GM18951 (cell line): Measurements from ENCODE around the gene MSS51.
"Not testable (repeated sequence)": the region's sequence is repeated elsewhere in the genome, so short reads cannot be mapped to it uniquely, and the experiment has no call there.

ENCODE experiments used
- POLR2A ChIP-seq: IDR thresholded peaks from 4 replicates; pipeline ENCODE4 v1.6.1; 2011; ENCODE audit warnings: mild to moderate bottlenecking; ENCODE audit not compliant: insufficient read length, insufficient read depth; ENCODE audit errors: extremely low read depth
- in situ Hi-C: fragments of 300-500 bp; cut with MboI; formaldehyde crosslinking; loops from one replicate; pipeline ENCODE4 v1.12.0; 2022; ENCODE audit warnings: low sequenced_read_pairs, mixed read lengths, inconsistent platforms; ENCODE audit not compliant: unreplicated experiment

MSS51 gene

DNA sequence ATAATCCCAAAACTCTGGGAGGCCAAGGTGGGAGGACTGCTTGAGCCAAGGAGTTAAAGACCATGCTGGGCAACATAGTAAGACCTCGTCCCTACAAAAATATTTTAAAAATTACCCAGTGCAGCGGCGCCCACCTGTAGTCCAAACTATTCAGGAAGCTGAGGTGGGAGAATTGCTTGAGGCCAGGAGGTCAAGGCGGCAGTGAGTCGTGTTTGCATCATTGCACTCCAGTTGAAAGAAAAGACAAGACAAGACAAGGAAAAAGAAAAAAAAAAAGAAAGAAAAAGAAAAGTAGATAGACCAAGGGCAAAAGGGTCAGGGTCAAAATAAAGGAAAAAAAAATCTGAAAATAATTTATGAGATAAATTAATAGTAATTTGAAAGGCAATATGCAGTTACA is 25.3 kb downstream of the MSS51 start:
- in situ Hi-C loops = no loop called here

GRCh38 chr10:73407495-73407894 is 25.9 kb downstream of the MSS51 start:
- TF ChIP-seq POLR2A = no peak
- in situ Hi-C loops = no loop called here

More for the DNA sequence above, 25.3 kb downstream of the MSS51 start:
- no peak for TF ChIP-seq POLR2A

GRCh38 chr10:73406846-73407245 is 26.5 kb downstream of the MSS51 start:
- TF ChIP-seq POLR2A = no peak
- in situ Hi-C loops = no loop called here

DNA sequence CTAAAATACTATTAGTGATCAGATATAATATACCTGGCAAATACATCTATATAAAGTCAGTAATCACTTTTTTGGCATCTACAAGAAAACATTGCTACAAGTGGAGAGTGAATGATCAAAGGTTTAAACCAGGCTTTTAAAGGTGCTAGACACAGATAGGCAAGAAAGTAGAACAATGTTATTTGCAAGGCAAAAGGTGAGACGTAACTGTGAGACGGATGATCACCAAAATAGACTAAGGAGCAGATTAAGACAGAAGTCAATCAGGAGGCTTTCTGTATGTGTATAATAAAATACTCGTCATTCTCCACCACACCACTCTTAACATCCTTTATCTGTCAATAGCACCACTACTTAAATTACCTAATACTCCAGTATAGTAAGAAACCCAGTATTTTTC is 27.8 kb downstream of the MSS51 start:
- in situ Hi-C loops = no loop called here
- TF ChIP-seq POLR2A = no peak

- TF ChIP-seq POLR2A = no peak
- in situ Hi-C loops = no loop called here
Observed at GRCh38 chr10:73404690-73405089, 28.7 kb downstream of the MSS51 start.

DNA sequence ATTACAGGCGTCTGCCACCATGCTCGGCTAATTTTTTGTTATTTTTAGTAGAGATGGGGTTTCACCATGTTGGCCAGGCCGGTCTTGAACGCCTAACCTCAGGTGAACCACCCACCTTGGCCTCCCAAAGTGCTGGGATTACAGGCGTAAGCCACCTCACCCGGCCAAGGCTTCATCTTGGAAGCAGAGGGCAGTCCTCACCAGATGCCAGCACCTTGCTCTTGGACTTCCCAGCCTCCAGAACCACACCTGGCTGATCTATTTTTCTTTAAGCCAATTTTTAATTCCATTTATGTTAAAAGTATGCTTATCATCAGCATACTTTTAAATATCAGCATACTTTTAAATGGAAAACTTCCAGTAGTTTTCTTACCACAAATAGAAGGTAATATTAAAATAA is 31.7 kb downstream of the MSS51 start:
- no peak for TF ChIP-seq POLR2A
- in situ Hi-C loops = no loop called here

DNA sequence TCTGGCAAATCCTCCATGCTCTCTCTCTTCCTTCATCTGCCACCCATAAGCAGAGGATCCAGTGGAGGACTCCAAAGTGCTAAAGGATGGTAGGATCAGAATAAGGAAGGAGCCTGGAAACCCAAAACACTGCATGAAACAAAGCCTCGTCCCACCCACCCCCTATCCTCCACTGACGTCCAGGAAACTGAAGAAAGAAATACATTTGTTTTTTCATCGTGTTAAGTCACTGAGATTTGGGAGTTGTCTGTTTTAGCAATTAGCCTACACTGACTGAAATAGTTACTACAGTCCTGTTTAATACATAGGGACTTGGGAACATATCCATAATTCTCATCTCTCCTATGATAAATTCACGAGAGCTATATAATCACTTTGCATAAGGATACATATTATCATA is 34.3 kb downstream of the MSS51 start:
- in situ Hi-C loops = no loop called here
- no peak for TF ChIP-seq POLR2A

DNA sequence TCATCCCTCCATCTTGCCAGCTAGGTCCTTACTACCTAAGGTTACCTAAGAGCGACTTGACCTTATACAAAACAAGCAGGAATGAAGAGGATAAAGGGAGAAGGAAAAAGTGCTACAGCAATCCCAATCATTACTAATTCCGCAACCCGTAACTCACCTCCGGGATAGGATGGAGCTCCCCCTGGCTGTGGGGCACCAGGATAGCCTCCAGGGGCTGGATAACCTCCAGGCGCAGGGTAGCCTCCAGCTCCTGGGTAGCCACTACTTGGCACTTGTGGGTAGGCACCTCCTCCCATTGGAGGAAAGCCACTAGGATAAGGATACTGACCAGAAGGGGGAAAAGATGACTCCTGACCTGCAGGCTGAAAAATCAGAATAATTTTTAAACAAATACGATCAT is 35.3 kb downstream of the MSS51 start:
- TF ChIP-seq POLR2A = no peak

GRCh38 chr10:73394325-73394724 is 39.0 kb downstream of the MSS51 start:
- in situ Hi-C loops = not testable (repeated sequence)

More for the DNA sequence above, 35.3 kb downstream of the MSS51 start:
- in situ Hi-C loops = no loop called here

GRCh38 chr10:73388228-73388627 is 45.1 kb downstream of the MSS51 start:
- in situ Hi-C loops = no loop called here
- TF ChIP-seq POLR2A = no peak

- no peak for TF ChIP-seq POLR2A
- in situ Hi-C loops = no loop called here
Observed at GRCh38 chr10:73386583-73386982, 46.8 kb downstream of the MSS51 start.

DNA sequence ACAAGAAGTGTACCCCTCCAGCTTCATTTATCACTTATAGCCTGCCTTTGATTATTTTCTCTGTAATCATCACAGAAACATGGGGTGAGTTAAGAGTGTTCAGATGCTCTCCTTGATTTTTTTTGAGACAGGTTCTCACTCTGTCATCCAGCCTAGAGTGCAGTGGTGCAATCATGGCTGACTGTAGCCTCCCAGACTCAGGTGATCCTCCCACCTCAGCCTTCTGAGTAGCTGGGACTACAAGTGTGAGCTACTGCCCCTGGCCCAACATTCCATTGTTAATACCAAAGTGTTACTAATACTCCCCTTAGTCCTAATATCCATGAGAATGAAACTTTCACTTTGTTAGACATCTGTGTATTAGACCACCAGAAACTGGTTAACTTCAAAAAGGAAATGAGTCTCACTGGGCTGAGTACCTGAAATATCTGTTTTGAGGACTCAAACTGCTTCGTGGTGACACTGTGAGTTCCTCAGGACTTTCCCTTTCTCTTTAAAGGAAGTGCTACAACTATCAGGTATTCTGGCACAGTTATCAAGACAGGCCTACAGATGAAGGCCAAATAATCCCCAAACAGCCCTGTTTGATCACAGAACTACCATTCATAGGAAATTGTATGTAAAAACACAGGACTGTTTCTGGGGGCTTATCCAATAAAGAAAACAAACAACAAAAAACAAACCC is 54.2 kb downstream of the MSS51 start:
- no peak for TF ChIP-seq POLR2A
- in situ Hi-C loops = no loop called here

DNA sequence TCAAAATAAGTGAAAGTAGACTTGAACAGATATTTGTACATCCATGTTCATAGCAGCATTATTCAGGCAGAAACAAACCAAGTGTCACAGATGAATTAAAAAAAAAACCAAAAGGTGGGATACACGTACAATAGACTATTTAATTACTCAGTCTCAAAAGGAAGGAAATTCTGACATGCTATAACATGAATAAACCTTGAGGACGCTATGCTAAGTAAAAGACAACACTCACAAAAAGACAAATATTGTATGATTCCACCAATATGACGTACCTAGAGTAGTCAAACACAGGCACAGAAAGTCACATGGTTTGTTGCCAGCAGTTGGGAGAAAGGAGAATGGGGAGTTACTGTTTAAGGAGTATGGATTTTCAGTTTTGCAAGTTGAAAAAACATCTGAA is 56.7 kb downstream of the MSS51 start:
- in situ Hi-C loops = no loop called here

More for the DNA sequence above, 56.7 kb downstream of the MSS51 start:
- TF ChIP-seq POLR2A = no peak
